A375 (cell line): ENCODE data around the gene PYGO1. TPM values are rescaled to one million over a fixed set of nuclear protein-coding genes. Genes with fewer than 3 reads are reported as not detected.

Experiments
- total RNA-seq: library from RNA; depleted of rRNA; stranded (reverse); fragments of >200 nt; shearing (Covaris generic); gene quantifications from 2 replicates; pipeline ENCODE4 v1.2.3, GENCODE V29; 2014; rRNA removed

The PYGO1 gene, protein sequence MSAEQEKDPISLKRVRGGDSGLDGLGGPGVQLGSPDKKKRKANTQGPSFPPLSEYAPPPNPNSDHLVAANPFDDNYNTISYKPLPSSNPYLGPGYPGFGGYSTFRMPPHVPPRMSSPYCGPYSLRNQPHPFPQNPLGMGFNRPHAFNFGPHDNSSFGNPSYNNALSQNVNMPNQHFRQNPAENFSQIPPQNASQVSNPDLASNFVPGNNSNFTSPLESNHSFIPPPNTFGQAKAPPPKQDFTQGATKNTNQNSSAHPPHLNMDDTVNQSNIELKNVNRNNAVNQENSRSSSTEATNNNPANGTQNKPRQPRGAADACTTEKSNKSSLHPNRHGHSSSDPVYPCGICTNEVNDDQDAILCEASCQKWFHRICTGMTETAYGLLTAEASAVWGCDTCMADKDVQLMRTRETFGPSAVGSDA
- 3.0 and 4.8 TPM in 2 replicates for total RNA-seq

DNA sequence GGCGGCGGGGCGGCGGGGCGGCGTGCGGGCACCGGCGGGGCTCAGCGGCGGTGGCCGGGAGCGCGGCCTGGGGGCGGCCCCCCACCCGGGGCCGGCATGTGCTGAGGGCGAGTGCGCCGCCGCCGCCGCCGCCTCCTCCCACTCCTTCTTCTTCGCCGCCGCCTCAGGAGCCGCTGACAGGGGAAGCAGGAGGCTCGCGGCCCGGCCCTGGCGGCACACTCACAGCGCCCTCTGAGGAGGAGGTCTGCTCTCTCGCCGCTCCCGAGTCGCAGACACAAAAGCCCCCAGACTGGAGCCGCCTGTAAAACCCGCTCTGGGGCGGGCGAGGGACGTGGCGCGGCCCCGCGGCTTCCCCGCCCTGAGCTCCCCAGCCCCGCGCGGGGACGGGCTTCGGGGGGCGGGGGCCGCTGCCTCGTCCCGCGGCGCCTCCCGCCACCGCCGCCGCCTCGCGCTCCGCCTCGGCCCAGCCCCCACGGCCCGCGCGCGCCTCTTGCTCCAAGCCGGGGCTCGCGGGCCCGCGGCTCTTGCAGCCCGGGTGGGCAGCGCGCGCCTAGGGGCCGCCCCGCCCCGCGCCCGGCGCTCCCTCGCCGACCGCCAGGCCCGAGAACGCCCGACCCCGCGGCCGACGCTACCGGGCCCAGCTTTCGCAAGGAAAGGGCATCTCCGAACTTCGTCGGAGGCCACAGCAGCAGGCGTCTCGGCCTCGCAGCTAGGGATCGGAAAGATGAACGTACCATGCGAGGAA, at the start of gene PYGO1:
PYGO1 (minus strand) TSS at position 276 of the 745 bp plus-strand sequence. CDS start 462 bp downstream, outside the sequence.

Other genes with a start within 250 kb of the PYGO1 start
- 38.2 and 50.6 TPM in 2 replicates for gene CCPG1, start 180.0 kb downstream of the PYGO1 start, total RNA-seq
- 1.1 TPM in 2 replicates for gene PIERCE2, start 179.8 kb downstream of the PYGO1 start, total RNA-seq
- 1.5 and 3.1 TPM in 2 replicates for gene DNAAF4, start 80.1 kb downstream of the PYGO1 start, total RNA-seq
- 17.3 and 27.5 TPM in 2 replicates for gene PRTG, start 154.8 kb upstream of the PYGO1 start, total RNA-seq